Stimulated activated CD8-positive, alpha-beta memory T cell treated with anti-CD3 and anti-CD28 coated beads, Interleukin-15, amount 100 ng/mL, for 24 hours (primary cell): Measurements from ENCODE around the gene PROSER2.
"Not testable (repeated sequence)": the region's sequence is repeated elsewhere in the genome, so short reads cannot be mapped to it uniquely, and the experiment has no call there.

Experiments
- DNase-seq: peaks from one replicate; pipeline ENCODE4 v3.0.0-alpha.2; 2020; ENCODE audit warnings: low read depth

The PROSER2 gene

DNA sequence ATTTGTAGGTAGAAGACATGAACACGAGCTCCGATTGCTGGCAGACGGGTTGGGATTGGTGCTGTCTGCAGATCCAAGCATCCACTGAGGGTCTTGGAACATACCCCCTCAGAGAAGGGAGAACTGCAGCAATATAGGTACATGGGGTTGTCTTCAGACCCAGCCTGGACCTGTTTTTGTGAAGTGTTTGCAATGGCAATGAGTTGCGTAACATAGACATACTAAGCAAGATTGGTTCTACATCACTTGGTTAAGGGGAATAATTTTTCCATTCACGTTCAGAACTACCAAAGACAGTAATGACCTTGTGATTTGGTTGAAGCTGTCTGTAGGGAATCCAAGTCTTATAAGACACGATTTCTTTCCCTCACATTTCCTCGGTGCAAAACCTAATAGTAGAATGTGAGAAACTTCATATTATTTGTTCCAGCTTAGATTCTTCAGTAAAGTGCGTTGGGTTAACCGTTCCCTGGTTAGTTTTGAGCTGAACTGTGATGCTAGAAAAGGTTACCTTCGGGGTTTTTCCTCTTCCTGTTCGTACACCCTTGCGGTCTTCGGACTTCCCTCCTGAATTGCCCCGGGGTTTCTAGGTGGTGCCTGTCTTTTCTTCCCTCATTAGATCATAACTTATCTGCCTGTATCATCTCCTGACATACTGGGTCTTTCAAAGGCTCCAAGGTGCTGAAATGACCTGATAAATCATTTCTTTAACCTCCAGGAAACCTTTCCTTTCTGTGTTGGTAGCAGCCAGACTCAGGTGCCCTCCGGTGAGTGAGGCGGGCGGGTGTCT lies 14.4 kb downstream of the PROSER2 start:
- DNase-seq: no peak

DNA sequence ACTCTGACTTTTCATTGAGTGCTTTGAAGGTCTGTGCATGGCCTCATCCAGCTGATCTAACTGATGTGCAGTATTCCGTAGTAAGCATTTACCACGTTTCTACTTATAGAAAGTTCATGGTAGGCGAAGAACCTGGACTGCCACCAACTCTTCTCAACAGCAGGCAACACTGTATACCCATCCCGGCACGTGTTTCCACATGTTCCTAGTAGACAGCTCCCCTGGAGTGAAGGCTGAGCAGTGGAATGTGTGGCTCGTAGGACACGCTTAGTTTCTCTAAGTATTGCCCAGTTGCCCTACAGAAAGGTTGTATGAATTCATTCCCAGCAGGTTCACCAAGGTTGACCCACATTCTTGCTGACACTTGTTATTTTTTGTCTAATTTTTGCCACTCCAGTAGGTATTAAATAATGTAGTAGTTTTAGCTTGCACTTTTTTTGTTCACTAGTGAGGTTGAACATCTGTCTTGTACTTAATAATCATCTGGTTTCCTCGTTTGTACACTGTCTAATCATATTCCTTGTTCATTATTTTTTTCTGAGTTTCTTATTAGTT lies 15.2 kb downstream of the PROSER2 start:
- no peak for DNase-seq

DNA sequence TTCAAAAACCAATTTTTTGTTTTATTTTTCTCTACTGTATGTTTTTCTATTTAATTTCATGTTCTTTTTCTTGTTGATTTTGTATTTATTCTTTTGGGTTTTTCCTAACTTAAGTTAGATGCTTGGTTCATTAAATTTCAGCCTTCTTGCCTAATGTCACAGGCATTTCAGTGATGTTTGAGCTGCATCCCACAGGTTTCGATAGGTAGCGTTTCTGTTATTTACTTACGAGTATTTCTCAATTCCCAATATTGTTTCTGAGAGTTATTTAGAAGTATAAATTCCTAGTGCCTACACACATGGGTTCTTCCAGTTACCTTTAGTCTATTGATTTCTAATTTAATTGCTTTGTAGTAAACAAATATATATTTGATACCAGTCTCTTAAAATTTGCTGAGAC lies 18.2 kb downstream of the PROSER2 start:
- DNase-seq: no peak

GRCh38 chr10:11842411-11842810 lies 19.3 kb downstream of the PROSER2 start:
- no peak for DNase-seq

GRCh38 chr10:11845113-11845512 lies 22.0 kb downstream of the PROSER2 start:
- DNase-seq: no peak

DNA sequence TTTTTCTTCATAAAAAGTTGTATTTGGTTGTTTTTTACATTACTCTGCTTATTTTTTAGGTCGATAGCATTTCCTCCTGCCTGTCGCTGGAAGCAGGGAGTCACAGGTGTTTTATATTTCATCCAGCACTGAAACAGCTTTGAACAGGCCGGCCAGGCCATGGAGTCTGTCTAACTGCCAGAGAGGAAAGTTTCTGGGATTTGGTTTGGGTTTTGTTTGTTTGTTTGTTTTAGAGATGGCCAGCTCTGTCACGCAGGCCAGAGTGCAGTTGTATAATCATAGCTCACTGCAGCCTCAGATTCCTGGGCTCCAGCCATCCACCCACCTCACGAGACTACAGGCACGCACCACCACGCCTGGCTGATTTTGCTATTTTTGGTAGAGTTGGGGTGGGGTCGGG lies 23.4 kb downstream of the PROSER2 start:
- DNase-seq: no peak

DNA sequence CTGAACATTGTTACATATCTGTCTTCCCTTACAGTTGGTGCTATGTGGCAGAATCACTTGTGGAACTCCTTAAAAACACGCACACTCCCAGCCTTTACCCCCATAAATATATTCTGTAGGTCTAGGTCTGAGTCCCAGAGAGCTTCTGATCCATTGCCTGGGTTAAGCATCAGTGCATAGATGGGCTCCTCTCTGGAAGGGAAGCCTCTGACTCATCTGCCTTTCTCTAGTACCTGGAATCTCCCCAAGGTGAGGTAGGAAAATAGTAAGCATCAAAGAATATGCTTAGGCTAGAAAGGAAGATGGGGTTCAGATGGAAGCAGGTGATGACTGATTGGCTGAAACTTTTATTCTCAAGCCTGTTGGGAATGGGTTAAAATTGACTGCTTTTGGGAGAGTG lies 26.1 kb downstream of the PROSER2 start:
- no peak for DNase-seq

DNA sequence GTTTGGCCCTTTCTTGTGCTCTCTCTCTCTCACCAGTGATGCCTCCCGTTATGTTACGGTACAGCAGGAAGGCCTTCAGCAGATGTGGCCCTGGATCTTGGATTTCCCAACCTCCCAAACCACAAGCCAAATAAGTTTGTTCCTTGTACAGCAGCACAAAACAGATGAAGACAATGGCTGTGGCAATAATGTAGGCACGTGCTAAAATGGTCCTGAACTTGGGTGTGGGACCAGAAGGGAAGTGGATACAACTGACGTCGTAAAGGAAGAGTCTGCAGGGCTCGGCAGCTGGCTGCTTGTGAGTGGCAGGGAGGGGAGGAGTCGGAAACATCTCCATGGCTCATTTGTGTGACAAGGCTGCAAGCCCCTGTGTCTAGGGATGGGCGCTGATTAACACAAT lies 26.8 kb downstream of the PROSER2 start:
- no peak for DNase-seq

DNA sequence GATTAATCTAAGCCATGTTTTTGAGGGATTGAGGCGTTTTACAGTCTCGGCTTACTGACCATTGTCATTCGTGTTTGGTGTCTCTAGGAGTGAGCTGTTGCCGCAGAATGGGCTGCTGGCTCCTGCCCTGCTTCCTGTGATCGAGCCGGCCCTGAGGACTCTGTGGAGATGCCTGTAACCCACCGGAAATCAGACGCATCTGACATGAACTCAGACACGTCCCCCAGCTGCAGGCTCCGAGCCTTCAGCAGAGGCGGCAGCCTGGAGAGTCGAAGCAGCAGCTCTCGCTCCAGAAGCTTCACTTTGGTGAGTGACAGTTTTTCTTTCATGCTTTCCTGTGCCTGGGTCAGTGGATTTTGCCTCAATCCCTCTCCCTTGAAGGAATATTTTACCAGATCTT lies 28.8 kb downstream of the PROSER2 start:
- no peak for DNase-seq

DNA sequence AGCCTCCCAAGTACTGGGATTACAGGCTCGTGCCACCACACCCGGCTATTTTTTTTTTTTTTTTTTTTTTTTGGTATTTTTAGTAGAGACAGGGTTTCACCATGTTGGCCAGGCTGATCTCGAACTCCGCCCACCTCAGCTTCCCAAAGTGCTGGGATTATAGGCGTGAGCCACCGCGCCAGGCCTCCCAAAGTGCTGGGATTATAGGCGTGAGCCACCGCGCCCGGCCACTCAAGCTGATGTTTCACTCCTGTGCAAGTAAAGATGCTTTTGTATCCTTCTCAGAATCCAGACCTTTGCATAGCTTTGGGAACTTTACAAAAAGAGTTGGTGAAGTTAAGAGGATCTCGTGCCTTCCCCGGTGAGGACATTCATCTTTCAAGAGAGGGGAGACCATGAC lies 29.5 kb downstream of the PROSER2 start:
- not testable (repeated sequence) for DNase-seq

- no peak for DNase-seq
These were observed 30.3 kb downstream of the PROSER2 start for GRCh38 chr10:11853468-11853867.

DNA sequence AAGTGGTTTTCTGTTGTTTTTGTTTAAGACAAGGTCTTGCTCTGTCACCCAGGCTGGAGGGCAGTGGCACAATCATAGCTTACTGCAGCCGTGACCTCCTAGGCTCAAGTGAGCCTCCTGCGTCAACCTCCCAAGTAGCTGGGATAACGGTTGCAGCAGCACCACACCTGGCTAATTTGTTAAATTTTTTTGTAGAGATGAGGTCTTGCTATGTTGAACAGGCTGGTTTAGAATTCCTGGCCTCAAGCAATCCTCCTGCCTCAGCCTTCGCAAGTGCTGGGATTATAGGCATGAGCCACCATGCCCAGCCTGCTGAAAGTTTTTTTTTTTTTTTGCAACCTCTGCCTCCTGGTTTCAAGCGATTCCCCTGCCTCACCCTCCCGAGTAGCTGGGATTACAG lies 31.1 kb downstream of the PROSER2 start:
- no peak for DNase-seq

GRCh38 chr10:11856089-11856488 lies 32.9 kb downstream of the PROSER2 start:
- DNase-seq: no peak

DNA sequence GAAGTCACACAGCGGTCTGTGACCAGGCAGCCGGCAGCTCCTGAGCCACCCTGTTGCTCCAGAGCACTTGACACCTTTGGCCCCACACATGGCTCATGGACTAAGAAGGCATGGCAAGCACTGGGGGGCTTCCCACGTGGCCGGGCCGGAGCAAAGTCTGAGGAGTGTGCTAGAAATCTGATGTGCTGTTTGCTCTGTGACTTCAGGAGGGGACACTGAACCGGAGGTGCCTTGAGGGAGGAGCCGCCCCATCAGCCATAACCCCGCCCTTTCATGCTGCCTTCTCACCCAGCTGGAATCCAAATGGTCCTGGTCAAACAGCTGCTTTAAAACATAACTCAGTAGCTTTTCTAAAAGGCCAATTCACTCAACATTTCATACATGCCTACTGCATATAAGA lies 33.5 kb downstream of the PROSER2 start:
- no peak for DNase-seq

DNA sequence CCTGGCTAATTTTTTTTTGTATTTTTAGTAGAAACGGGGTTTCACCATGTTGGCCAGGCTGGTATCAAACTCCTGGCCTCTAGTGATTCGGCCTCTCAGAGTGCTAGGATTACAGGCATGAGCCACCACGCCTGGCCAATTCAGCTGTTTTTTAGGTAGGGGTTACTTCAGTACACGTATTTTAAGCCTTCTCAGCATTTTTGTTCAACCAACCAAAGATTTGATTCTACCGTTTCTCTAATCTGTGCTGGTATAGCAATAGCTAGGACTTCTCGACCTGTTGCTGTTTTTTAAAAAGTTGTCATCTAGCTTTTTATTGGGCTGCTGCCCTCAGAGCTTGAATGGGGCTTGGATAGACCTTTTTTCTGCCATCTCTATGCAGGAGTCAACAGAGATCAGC lies 34.9 kb downstream of the PROSER2 start:
- no peak for DNase-seq

DNA sequence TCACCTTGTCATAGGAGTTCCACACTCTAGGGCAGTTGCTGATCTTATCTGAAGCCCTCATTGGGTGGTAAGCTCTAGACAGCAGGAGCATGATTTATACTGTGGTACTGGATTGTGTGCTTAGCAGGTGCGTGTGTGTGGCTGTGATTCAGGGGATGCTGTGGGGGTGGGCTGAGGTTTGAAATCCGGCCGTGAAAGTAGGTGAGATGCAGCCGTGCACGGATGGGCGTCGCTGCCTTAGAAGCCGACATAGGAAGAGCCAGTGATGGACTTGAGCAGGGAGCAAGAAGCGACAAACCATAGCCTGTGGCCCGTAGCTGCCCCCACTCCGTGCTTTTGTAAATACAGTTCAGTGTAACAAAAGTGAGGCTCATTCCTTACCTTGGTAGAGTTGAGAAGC lies 38.2 kb downstream of the PROSER2 start:
- no peak for DNase-seq

DNA sequence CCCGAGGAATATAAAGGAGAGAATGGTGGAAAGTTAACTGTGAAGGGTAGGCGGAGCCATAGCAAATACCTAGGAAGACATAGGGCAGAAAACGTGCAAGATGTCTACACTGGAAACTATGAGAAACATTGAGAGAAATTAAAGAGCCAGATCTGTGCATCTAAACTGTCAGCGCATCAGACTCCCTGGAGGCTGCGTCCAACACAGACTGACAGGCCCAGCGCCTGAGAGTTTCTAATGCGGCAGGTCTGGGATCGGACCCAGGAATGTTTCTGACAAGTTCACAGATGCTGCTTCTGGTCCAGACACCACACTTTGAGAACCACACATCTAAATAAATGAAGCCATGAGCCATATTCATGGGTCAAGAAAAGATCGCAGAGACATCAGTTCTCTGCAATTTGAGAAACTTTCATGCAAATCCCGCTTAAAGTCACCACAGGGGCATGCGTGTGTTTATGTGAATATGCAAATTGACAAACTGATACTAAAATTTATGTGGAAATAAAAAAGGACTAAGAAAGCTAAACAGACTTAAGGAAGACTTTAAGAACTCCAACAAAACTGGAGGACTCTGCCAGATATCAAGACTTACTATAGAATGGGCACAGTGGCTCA lies 38.8 kb downstream of the PROSER2 start:
- no peak for DNase-seq

- DNase-seq: peak; percentile 15
These were observed 40.4 kb downstream of the PROSER2 start for GRCh38 chr10:11863353-11864109.

DNA sequence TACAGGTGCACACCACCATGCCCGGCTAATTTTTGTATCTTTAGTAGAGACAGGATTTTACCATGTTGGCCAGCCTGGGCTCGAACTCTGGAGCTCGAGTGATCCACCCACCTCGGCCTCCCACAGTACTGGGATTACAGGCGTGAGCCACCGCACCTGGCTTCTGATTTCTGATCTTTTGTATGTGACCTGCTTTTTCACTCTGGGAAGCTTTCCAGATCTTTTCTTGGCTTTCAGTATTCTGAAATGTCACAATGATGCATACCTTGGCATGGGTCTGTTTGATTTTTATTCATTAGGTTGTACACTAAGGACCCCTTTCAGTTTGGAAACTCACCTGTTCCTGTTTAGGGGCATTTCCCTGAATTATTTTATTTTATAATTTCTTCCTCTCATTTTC lies 41.6 kb downstream of the PROSER2 start:
- DNase-seq: no peak

GRCh38 chr10:11865561-11865960 lies 42.4 kb downstream of the PROSER2 start:
- DNase-seq: no peak

DNA sequence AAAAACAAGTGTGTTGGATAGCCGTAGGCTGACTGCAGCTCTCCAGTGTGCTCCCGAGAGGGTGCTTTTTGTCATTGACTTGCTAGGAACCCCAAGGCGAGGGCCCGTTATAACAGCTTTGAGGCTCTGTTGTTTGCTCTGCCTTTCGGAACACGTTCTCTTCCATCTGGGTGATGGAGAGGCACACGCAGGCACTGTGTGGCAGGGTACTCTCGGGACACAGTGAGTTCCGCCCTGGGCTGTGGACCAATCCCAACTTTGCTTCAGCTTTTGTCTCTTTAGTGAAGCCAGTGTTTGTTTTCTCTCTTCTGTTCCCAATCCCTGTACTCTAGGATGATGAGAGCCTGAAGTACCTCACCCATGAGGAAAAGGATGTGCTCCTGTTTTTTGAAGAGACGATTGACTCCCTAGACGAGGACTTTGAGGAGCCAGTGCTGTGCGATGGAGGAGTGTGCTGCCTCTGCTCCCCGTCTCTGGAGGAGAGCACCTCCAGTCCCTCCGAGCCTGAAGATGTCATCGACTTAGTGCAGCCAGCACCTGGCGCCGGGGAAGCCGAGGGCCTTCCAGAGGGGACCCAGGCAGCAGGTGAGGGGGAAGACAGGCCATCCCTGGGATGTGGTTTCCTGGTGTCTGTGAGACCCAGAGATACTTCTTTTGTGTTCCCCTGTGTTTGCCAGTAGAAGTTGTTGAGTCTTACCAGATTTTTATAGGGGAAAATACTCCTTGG lies 43.2 kb downstream of the PROSER2 start:
- DNase-seq: no peak

- DNase-seq: no peak
These were observed 46.1 kb downstream of the PROSER2 start for GRCh38 chr10:11869219-11869618.
